ENCODE results near the gene ZNF536. TPM values are rescaled to one million over a fixed set of nuclear protein-coding genes. Genes with fewer than 3 reads are reported as not detected.

Gene ZNF536
- total RNA-seq, 1 experiment from 2014 or later = 2.9 TPM

- intact Hi-C loops (cut with micrococcal nuclease; ENCODE audit: unreplicated experiment) = no loop called here
- CTCF ChIA-PET = no interaction called here
- no TSS peak for BruUV-seq (replicated peaks)
- Histone ChIP-seq H3K4me3 (ENCODE audit: low read depth, low read length, poor library complexity, severe bottlenecking) (no peak overlapping the region), H3K36me3 (ENCODE audit: insufficient read depth, low read length, poor library complexity, severe bottlenecking) (no peaks in the 10 kb centered on the region), H3K9me3 (ENCODE audit: low read depth, low read length, poor library complexity, severe bottlenecking) (no peaks in the 10 kb centered on the region), H3K27me3 (replicated peaks; ENCODE audit: insufficient read depth, low read depth, low read length, poor library complexity) (no peaks in the 10 kb centered on the region), H3K27ac (ENCODE audit: low read depth, low read length, poor library complexity, severe bottlenecking) (no peak overlapping the region), H3K4me1 (ENCODE audit: insufficient read depth, low read length, poor library complexity, severe bottlenecking) (peaks cover 16% of the 10 kb centered on the region)
- DNase-seq (ENCODE audit: low spot score) = no peak
- TF ChIP-seq EZH2 (IDR thresholded peaks at IDR 0.05; ENCODE audit: borderline replicate concordance, low read depth, low read length, poor library complexity, severe bottlenecking) = no peak
- POLR2A ChIA-PET (ENCODE audit: low non-redundant PET) = no interaction called here
Measured at GRCh38 chr19:30361107-30361447, 11.1 kb upstream of the ZNF536 start.

- BruUV-seq (replicated peaks) = no TSS peak
- intact Hi-C loops (cut with micrococcal nuclease; ENCODE audit: unreplicated experiment) = no loop called here
- Histone ChIP-seq H3K4me1 (ENCODE audit: insufficient read depth, low read length, poor library complexity, severe bottlenecking) (peaks cover 16% of the 10 kb centered on the region), H3K27me3 (replicated peaks; ENCODE audit: insufficient read depth, low read depth, low read length, poor library complexity) (no peaks in the 10 kb centered on the region), H3K4me3 (ENCODE audit: low read depth, low read length, poor library complexity, severe bottlenecking) (no peak overlapping the region), H3K27ac (ENCODE audit: low read depth, low read length, poor library complexity, severe bottlenecking) (no peak overlapping the region), H3K9me3 (ENCODE audit: low read depth, low read length, poor library complexity, severe bottlenecking) (no peaks in the 10 kb centered on the region), H3K36me3 (ENCODE audit: insufficient read depth, low read length, poor library complexity, severe bottlenecking) (no peaks in the 10 kb centered on the region)
- POLR2A ChIA-PET (ENCODE audit: low non-redundant PET) = no interaction called here
- DNase-seq (ENCODE audit: low spot score) = no peak
- TF ChIP-seq CTCF (conservative IDR thresholded peaks at IDR 0.05; ENCODE audit: low read depth, low read length) = no peak
- CTCF ChIA-PET = no interaction called here
Measured at GRCh38 chr19:30361721-30362120, 10.5 kb upstream of the ZNF536 start.

GRCh38 chr19:30362156-30362754 is 9.9 kb upstream of the ZNF536 start:
- H3K27me3 ChIP-seq (replicated peaks; ENCODE audit: insufficient read depth, low read depth, low read length, poor library complexity) = no peaks in the 10 kb centered on the region
- no peaks in the 10 kb centered on the region for H3K36me3 ChIP-seq (ENCODE audit: insufficient read depth, low read length, poor library complexity, severe bottlenecking)
- no TSS peak for BruUV-seq (replicated peaks)
- no peaks in the 10 kb centered on the region for H3K9me3 ChIP-seq (ENCODE audit: low read depth, low read length, poor library complexity, severe bottlenecking)
- POLR2A ChIA-PET (ENCODE audit: low non-redundant PET) = no interaction called here
- CTCF ChIA-PET = no interaction called here
- intact Hi-C loops (cut with micrococcal nuclease; ENCODE audit: unreplicated experiment) = no loop called here
- H3K4me3 ChIP-seq (ENCODE audit: low read depth, low read length, poor library complexity, severe bottlenecking) = no peak overlapping the region
- TF ChIP-seq EZH2 (IDR thresholded peaks at IDR 0.05; ENCODE audit: borderline replicate concordance, low read depth, low read length, poor library complexity, severe bottlenecking) (no peak), CTCF (conservative IDR thresholded peaks at IDR 0.05; ENCODE audit: low read depth, low read length) (no peak)
- H3K27ac ChIP-seq (ENCODE audit: low read depth, low read length, poor library complexity, severe bottlenecking) = no peak overlapping the region
- peaks cover 16% of the 10 kb centered on the region for H3K4me1 ChIP-seq (ENCODE audit: insufficient read depth, low read length, poor library complexity, severe bottlenecking)
- DNase-seq (ENCODE audit: low spot score) = no peak

GRCh38 chr19:30363073-30363472 is 9.1 kb upstream of the ZNF536 start:
- Histone ChIP-seq H3K27me3 (replicated peaks; ENCODE audit: insufficient read depth, low read depth, low read length, poor library complexity) (no peaks in the 10 kb centered on the region), H3K9me3 (ENCODE audit: low read depth, low read length, poor library complexity, severe bottlenecking) (no peaks in the 10 kb centered on the region), H3K4me3 (ENCODE audit: low read depth, low read length, poor library complexity, severe bottlenecking) (no peak overlapping the region), H3K36me3 (ENCODE audit: insufficient read depth, low read length, poor library complexity, severe bottlenecking) (no peaks in the 10 kb centered on the region), H3K4me1 (ENCODE audit: insufficient read depth, low read length, poor library complexity, severe bottlenecking) (peaks cover 16% of the 10 kb centered on the region), H3K27ac (ENCODE audit: low read depth, low read length, poor library complexity, severe bottlenecking) (no peak overlapping the region)
- ChIA-PET POLR2A (ENCODE audit: low non-redundant PET) (no interaction called here), CTCF (no interaction called here)
- TF ChIP-seq CTCF (conservative IDR thresholded peaks at IDR 0.05; ENCODE audit: low read depth, low read length) = no peak
- no peak for TF ChIP-seq EZH2 (IDR thresholded peaks at IDR 0.05; ENCODE audit: borderline replicate concordance, low read depth, low read length, poor library complexity, severe bottlenecking)
- DNase-seq (ENCODE audit: low spot score) = no peak
- intact Hi-C loops (cut with micrococcal nuclease; ENCODE audit: unreplicated experiment) = no loop called here
- no TSS peak for BruUV-seq (replicated peaks)
